HG02623 (cell line): ENCODE data around the gene MYOZ1.

ENCODE experiments used
- ATAC-seq: cut with Tn5 transposase; IDR thresholded peaks from one replicate; pipeline ENCODE4 v1.9.1; 2021; ENCODE audit warnings: moderate library complexity; ENCODE audit not compliant: unreplicated experiment

Gene MYOZ1

GRCh38 chr10:73601486-73601921, 39.8 kb downstream of the MYOZ1 start:
- no peak for ATAC-seq

- ATAC-seq: no peak
Observed at GRCh38 chr10:73597346-73597745, 43.9 kb downstream of the MYOZ1 start.

GRCh38 chr10:73593812-73594211, 47.5 kb downstream of the MYOZ1 start:
- ATAC-seq: no peak

DNA sequence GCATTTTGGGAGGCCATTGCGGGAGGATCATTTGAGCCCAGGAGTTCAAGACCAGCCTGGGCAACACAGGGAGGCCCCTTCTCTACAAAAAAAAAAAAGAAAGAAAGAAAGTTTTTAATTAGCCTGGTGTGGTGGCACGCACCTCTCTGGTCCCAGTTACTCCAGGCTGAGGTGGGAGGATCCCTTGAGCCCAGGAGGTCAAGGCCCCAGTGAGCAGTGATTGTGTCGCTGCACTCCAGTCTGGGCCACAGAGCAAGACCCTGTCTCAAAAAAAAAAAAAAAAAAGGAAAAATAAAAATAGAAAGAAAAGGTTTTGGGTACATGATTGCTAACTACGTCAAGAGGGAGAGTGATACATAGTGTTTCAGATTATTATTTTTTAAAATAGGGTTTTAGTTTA, 48.2 kb downstream of the MYOZ1 start:
- ATAC-seq: no peak

DNA sequence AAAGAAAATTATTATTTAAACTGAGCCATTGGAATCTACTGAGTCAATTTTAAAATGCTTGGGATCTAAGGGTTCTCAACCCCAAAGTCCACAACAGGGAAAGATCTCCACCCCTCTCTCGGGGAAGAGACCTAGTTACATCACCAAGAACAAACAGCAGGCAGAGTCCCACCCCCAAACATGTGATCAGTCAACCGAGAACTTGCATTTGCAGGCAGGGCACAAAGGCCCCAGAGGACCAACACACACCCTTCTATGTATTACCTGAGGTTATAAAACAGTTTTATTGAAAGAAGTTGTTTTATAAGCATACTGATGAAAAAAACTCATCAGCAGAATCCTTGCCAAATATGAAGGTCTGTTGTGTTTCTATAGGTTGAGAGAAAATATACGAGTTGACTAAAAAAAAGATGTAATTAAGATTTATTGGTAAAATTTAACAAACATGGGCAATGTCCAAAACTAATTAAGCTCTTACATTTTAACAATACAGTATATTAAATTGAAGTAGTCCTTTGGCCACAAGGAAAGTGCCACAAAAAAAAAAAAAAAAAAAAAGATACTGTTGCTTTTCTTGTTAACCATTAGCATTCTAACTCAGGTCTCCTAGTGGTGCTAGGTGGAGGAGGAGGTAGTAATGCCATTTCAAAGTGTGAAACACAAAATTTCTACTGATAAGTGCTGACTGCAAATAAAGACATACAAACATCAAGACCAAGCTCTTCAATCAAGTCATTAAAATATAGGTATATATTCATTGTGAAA, 49.2 kb downstream of the MYOZ1 start:
- ATAC-seq: no peak

DNA sequence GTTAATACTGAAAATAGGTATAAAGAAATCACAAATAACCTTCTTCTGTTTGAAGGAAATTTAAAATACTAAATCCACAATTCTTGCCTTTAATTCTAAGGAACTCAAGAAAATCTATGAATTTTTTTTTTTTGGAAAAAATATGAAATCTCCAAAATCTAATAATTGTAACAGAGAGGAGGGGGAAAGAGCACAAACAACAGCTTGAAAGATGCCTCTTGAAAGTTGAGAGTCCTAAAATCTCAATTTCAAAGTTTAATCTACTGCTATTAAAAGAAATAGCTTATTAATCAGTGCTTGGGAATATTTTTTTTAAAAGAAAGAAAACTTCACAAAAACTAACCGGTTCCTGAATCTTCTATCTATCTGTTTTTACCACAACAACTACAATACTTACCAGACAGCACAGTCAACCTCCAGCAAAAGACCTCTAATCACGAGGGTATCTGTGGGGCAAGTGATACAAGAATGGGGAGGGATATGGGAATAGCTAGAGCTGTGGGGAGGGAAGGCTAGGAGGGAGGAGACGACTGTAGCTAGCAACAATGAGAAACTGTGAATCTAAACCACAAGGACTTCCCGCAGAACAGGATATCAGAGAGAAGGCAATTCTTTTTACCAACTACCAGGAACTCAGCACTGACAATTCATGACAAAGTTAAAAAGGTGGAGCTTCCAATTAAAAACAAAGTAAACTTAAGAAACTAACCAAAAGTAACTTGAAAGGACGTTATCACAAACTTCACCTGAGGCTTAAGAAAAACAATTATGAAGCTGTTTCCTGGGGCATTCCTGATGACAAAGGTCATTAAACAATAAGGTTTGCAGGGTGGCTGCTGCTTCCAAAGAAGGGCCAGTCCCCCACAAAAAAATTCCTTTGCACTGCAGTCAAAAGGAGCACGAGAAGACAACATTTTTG, 50.1 kb downstream of the MYOZ1 start, which contains the start of gene USP54:
TSS of gene USP54 (minus strand) at position 462 of the 919 bp plus-strand sequence. CDS start 15,684 bp downstream, outside the sequence.
- no peak for ATAC-seq

GRCh38 chr10:73589563-73590126, 51.6 kb downstream of the MYOZ1 start:
- ATAC-seq: no peak

- ATAC-seq: no peak
Observed at GRCh38 chr10:73588656-73589055, 52.6 kb downstream of the MYOZ1 start.

DNA sequence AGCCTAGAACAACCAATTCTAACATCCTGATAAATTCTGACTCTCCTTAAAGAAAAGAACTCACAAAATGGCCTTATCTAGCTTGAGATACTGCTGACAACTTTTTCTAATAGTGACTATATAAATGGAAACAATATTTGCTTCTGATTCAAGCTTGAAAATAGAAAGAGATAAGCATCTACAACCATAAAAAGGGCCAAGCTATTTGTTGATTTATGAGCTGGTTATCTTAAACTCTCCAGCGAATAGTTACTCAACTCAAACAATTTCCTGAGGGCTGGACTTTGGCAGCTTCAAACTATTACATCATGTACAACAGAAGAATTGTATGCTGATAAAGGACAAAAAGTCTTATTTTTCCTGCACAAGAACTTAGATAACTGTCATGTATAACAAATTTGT, 54.7 kb downstream of the MYOZ1 start:
- ATAC-seq: no peak

- no peak for ATAC-seq
Observed at GRCh38 chr10:73585327-73585726, 55.9 kb downstream of the MYOZ1 start.

- no peak for ATAC-seq
Observed at GRCh38 chr10:73584737-73585136, 56.5 kb downstream of the MYOZ1 start.

- no peak for ATAC-seq
Observed at GRCh38 chr10:73581918-73582317, 59.4 kb downstream of the MYOZ1 start.
